ENCODE data around the gene MATCAP1.

The MATCAP1 gene

GRCh38 chr16:67183627-67184452 lies at the start of gene MATCAP1:
Gene MATCAP1, minus strand, starts transcription at chr16:67183963. Its CDS starts 3,353 bp downstream, at chr16:67180610.
- peak; percentile 99 for DNase-seq

DNA sequence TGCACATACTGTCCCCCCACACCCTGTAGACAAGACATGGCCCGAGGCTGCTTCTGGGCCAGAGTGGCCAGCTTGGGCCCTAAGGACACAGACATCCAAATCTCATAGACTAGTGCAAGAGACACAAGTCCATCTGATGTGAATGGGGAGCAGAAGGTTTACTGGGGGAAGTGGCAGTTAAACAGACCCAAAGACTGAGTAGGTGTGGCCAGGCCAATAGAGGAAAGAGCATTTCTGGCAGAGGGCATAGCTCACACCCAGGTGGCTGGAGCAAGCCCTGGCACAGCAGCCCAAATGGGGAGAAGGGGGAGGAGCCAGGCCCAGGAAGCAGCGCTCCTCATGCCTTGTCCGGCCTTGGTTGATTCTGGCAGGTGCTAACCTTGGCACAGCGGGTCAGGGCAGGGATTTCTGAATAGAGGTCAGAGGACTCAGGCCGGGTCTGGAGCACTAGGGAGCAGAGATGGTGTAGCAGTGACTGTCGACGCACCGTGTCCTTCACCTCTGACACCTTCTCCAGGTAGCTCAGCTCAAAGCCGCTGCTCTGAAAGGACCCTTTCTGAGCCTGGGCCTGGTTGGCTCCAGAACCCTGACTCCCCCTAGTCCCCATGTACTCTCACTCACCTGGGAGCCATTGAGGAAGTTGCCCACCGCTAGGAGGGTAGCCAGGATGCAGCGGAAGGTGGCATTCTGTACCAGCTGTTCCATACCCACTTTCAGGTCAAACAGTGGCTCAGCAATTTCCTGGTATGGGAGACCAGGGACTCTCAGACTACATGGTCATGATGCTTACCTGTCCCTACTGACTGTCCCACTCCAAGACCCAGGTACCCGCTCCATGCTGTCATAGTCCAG lies 47.3 kb upstream of the MATCAP1 start:
- no peak for DNase-seq

GRCh38 chr16:67229906-67230808 lies 46.4 kb upstream of the MATCAP1 start:
- no peak for DNase-seq

DNA sequence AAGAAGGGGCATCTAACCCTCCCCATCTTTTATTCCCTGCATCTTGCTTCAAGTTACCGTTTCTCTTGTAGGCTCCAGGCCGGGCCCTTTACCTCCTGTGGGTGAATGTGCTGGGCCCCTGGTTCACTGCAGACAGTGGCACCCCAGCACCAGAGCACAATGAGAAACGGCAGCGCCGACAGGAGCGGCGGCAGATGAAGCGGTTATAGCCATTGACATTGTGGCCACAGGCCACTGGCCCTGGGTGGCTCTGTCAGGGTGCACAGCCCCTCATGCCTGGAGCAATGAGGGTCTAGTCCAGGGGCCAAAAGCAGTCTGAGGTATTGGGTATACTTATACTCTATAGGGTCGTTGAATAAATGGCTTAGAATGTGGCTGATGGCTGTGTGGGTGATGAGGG lies 45.1 kb upstream of the MATCAP1 start:
- no peak for DNase-seq

GRCh38 chr16:67228034-67228785 lies 44.4 kb upstream of the MATCAP1 start:
- no peak for DNase-seq

GRCh38 chr16:67227567-67227921 lies 43.8 kb upstream of the MATCAP1 start:
- DNase-seq: no peak

- DNase-seq: peak; percentile 98
Measured at GRCh38 chr16:67226804-67227566, 43.2 kb upstream of the MATCAP1 start, which contains the start of gene TMEM208. Gene TMEM208, plus strand, starts transcription at chr16:67227130. Its CDS starts 89 bp downstream, at chr16:67227219.

DNA sequence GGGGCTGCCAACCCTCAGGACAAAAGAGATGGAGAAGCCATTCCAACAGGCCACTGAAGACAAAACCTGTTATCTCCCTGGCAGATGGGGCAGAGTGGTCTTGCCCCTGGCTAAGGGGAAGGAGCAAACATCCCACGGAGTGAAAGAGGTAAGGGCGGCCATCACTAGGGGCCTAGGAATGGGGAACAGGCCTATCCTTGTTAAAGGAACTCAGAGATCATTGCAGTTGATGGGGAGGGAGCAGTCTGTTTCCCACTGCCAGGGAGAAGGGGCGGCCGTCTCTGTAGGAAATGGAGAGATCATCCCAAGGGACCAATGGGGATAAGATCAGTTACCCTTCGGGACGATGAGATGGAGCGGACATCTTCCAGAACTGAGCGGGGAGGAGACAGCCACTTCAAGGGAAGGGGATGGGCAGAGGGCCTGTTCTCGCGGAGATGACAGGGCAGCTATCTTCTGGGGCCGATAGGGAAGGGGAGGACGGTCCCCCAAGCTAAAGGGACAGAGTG lies 42.6 kb upstream of the MATCAP1 start:
- DNase-seq: no peak

- no peak for DNase-seq
Measured at GRCh38 chr16:67223992-67224391, 40.2 kb upstream of the MATCAP1 start.

GRCh38 chr16:67216612-67217490 lies 33.1 kb upstream of the MATCAP1 start:
- no peak for DNase-seq

DNA sequence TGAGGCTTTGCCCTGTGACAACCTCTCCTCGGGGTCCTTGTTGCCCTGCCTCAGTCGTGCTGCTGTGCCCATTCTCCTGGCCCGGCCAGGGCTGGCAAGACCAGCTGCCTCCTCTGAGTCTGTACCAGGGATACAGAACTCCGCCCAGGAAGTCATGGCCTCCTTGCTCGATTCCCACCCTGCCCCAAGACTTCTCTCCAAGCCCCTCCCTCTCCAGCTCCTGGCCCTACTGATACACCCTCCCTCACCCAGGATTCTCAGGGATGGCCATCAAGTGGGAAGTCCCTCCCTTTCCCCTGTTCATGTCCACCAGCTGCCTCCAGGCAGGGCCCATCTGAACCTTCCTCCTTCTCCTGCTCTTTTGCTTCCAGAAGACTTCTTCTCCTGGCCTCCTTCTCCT lies 31.9 kb upstream of the MATCAP1 start:
- no peak for DNase-seq

DNA sequence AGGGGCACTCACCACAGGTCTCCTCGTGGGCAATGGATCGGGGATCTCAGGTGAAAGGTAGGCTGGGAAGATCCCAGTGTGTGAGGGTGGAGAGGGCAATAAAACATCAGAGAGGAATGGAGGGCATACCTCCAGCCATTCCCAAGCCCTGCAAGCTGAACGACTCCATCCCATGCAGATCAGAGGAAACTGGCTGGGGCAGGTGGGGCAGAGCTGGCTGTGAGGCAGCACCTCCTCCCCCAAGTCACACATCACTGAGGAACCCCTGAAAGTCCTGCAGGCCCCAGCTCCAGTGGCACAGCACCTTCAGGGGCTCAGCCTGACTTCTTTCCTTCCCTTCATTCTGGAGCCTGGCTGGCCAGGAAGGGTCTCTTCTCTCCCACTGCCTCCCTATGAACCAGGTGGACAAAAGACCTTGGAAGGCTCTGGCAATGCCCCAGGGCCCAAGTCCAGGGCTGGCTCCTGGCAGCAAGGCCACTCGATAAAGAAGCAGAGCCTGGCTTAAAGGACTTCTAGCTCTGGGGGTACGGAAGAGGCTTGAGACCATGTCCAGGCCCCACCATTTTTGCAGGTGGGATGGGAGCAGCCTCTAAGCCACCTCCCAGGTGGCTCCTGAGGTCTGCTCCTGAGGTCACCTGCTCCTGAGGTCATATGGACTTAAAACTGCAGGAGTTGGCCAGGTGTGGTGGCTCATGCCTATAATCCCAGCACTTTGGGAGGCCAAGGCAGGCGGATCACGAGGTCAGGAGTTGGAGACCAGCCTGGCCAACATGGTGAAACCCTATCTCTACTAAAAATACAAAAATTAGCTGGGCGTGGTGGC lies 29.6 kb upstream of the MATCAP1 start:
- DNase-seq: no peak

- DNase-seq: no peak
Measured at GRCh38 chr16:67212766-67213165, 29.0 kb upstream of the MATCAP1 start.

DNA sequence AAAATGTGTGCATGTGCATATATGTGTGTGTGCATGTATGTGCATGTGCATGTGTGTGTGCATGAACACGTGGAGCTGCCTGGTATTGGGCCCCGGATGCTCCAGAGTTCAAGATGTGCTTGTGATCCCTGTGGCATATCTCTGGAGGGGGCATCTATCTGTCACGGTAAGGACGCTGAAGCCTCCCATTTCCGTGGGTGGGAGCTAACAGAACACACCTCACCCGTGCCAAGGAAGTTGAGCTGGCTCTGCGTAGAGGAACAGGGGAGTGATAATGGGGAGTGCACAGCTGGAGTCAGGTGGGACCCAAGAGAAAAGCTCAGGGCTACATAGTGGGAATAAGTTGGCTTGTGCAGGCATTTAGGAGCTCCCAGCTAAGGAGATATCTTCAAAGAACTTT lies 27.9 kb upstream of the MATCAP1 start:
- no peak for DNase-seq

DNA sequence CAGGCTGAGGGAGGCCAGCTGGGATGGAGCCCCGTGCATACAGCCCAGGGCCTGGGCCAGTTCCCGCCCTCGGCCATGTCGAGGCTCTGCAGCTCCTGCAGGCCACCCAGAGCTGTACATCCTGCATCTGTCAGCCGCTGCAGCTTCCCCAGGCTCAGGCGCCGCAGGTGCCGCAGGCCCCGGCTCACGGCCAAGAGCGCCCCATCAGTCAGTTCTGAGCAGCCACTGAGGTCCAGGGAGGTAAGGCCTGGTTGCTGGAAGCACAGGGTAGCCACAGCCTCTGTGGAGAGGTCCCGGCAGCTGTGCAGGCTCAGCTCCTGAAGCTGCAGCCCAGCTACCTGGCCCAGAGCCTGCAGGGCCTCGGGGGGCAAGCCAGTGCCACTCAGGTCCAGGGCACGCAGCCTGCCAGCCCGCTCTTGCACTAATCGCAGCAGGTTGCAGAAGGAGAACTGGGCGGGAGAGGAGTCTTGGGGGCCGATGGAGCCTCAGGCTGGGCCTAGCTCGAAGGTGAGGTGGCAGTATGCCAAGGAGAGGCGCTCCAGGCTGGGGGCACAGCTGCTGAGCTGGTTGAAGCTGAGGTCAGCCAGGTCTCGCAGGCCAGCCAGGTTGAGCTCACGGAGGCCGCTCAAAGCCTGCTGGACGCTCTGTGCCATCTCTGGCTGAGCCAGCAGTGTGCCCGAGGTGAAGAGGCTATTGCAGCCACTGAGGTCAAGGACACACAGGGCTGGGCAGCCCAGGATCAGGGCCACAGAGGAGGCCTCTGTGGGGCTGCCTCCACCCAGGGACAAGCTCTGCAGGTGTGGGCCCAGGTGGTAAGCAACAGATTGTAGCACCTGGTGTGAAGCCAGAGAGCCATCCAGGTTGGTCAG lies 26.5 kb upstream of the MATCAP1 start:
- DNase-seq: peak; percentile 11

- no peak for DNase-seq
Measured at GRCh38 chr16:67209565-67209964, 25.8 kb upstream of the MATCAP1 start.

GRCh38 chr16:67208154-67208896 lies 24.6 kb upstream of the MATCAP1 start:
- DNase-seq: no peak

Data from NCI-H1092 treated with DMSO at 0.1 percent for 48 hours (cell line).